Measurements from ENCODE around the gene NR4A2. TPM values are rescaled to one million over a fixed set of nuclear protein-coding genes. Genes with fewer than 3 reads are reported as not detected.

Gene NR4A2
- 0.47 and 0.68 TPM in 2 replicates for total RNA-seq

GRCh38 chr2:156332534-156333273 is at the start of gene NR4A2:
Gene NR4A2, minus strand, starts transcription at chr2:156332721. Its CDS starts 2,535 bp downstream, at chr2:156330186.

Other genes with a start within 250 kb of the NR4A2 start
- 14.3 and 36.6 TPM in 2 replicates for gene GPD2, start 103.7 kb upstream of the NR4A2 start, total RNA-seq